Fibroblast of pulmonary artery (primary cell): ENCODE results near the gene ASCC3.
"Not testable (repeated sequence)": the region's sequence is repeated elsewhere in the genome, so short reads cannot be mapped to it uniquely, and the experiment has no call there.

Source experiments
- DNase-seq: peaks from one replicate; pipeline ENCODE4 v3.0.0-alpha.2; 2010; ENCODE audit warnings: low read depth
- H3K4me3 ChIP-seq: replicated peaks from 2 replicates; pipeline ENCODE4 v1.5.1; 2011; ENCODE audit warnings: low read depth, mild to moderate bottlenecking, control low read depth, low read length, moderate library complexity
- TF ChIP-seq, protein P1 (sequence below): IDR thresholded peaks from 2 replicates; pipeline ENCODE4 v1.5.1; 2011; ENCODE audit warnings: mild to moderate bottlenecking, control low read depth, low read length, inconsistent platforms; ENCODE audit errors: missing control alignments

Gene ASCC3

DNA sequence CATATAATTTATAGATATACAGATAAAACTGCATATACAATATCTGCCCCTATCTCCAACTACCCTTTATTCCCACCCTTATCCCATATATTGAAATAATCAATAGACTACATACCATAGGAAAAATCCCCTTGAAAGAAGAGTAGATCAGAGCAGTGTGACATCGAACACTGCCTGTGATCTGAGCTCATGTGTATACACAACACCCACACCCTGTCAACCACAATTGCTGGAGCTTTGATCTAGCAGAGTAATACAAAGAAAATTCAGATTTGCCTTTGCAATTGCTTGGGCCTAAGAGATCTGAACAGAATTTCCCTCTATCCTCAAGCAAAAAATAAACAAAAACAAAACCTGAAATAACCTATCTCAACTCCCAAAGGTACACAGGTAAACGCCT is 119.3 kb downstream of the ASCC3 start:
- TF ChIP-seq, protein P1, sequence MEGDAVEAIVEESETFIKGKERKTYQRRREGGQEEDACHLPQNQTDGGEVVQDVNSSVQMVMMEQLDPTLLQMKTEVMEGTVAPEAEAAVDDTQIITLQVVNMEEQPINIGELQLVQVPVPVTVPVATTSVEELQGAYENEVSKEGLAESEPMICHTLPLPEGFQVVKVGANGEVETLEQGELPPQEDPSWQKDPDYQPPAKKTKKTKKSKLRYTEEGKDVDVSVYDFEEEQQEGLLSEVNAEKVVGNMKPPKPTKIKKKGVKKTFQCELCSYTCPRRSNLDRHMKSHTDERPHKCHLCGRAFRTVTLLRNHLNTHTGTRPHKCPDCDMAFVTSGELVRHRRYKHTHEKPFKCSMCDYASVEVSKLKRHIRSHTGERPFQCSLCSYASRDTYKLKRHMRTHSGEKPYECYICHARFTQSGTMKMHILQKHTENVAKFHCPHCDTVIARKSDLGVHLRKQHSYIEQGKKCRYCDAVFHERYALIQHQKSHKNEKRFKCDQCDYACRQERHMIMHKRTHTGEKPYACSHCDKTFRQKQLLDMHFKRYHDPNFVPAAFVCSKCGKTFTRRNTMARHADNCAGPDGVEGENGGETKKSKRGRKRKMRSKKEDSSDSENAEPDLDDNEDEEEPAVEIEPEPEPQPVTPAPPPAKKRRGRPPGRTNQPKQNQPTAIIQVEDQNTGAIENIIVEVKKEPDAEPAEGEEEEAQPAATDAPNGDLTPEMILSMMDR: no peak
- no peak overlapping the region for H3K4me3 ChIP-seq
- DNase-seq: no peak

GRCh38 chr6:100758386-100758785 is 122.7 kb downstream of the ASCC3 start:
- not testable (repeated sequence) for DNase-seq, H3K4me3 ChIP-seq

GRCh38 chr6:100753421-100753820 is 127.7 kb downstream of the ASCC3 start:
- TF ChIP-seq, protein P1: no peak
- H3K4me3 ChIP-seq: no peak overlapping the region
- DNase-seq: no peak

GRCh38 chr6:100751590-100751989 is 129.5 kb downstream of the ASCC3 start:
- TF ChIP-seq, protein P1: no peak
- H3K4me3 ChIP-seq: no peak overlapping the region
- no peak for DNase-seq

DNA sequence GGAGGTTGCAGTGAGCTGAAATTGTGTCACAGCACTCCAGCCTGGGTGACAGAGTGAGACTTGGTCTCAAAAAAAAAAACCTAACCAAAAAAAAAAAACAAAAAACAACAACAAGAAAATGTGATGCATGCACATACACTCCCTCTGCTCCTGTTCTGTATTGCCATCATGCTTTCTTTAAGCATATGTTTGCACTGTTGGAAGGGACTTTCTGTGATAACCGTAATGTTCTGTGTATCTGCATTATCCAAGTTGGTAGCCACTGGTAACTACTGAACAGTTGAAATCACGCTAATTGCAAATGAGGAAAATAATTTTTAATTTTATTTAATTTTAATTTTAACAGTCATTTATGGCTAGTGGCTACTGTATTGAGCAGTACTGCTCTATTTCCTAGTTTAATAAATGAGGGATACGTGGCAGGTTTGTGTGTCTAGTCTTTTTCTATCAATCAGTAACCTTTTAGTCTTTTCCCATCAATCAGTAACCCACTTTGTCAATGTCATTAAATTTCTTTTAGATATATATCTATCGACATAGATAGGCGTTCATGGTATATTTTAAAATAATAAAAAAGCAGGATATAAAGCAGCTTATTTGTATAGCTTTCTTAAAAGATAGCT is 135.6 kb downstream of the ASCC3 start:
- TF ChIP-seq, protein P1: no peak
- H3K4me3 ChIP-seq: no peak overlapping the region

DNA sequence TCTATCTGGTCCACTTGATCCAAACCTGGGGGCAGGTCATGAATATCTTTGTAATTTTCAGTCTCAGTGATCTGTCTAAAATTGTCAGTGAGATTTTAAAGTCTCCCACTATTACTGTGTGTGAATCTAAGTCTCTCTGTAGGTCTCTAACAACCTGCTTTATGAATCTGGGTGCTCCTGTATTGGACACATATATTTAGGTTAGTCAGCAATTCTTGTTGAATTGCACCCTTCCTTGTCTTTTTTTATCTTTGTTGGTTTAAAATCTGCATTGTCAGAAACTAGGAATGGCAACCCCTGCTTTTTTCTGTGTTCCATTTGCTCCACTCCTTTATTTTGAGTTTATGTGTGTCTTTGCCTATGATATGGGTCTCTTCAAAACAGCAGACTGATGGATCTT is 140.7 kb downstream of the ASCC3 start:
- H3K4me3 ChIP-seq: no peak overlapping the region
- DNase-seq: no peak
- TF ChIP-seq, protein P1: no peak

More for the DNA sequence above, 135.6 kb downstream of the ASCC3 start:
- no peak for DNase-seq

- not testable (repeated sequence) for H3K4me3 ChIP-seq, DNase-seq
These were observed 143.4 kb downstream of the ASCC3 start for GRCh38 chr6:100737720-100738119.

DNA sequence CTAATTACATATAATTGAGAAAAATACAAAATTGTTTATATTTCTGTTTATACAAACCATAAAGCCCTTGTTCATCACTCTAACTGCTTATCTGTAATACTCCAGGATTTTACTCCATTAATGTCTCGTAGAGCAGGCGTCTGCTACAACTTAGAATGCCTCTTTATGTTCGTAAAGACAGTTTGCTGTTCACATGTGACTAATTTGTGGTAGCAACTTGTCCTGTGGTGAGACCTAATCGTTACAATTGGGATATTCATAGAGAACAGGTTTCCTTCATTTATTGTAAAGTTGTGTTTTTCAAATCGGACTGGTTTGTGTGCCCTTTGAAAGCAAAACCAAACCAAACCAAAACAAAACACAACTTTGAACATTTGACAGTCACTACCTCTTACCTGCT is 149.7 kb downstream of the ASCC3 start:
- H3K4me3 ChIP-seq: no peak overlapping the region
- no peak for DNase-seq
- TF ChIP-seq, protein P1: no peak
